Uterus (tissue), 4 donors: ENCODE measurements around the gene UGT1A4. TPM values are rescaled to one million over a fixed set of nuclear protein-coding genes. Genes with fewer than 3 reads are reported as not detected.

Experiments
- DNase-seq, 2 donors: peaks; one replicate each; pipeline ENCODE4 v3.0.0-alpha.2; 2019 to 2020
- H3K27ac ChIP-seq, 2 donors: fragments of 200-600 bp; sonication (generic); 1 replicate in 1 of 2; 2 replicates in 1 of 2; pipeline ENCODE4 v1.5.1; 2016 to 2018
- H3K27me3 ChIP-seq, 2 donors: fragments of 200-600 bp; sonication (generic); one replicate each; pipeline ENCODE4 v1.5.1; 2018 to 2019; ENCODE audit warnings: control low read depth in 1 of 2
- H3K36me3 ChIP-seq, 2 donors: fragments of 200-600 bp; sonication (generic); one replicate each; pipeline ENCODE4 v1.5.1; 2019; ENCODE audit warnings: control low read depth in 1 of 2
- H3K4me1 ChIP-seq, 2 donors: fragments of 200-600 bp; sonication (generic); one replicate each; pipeline ENCODE4 v1.5.1; 2018 to 2019; ENCODE audit warnings: control low read depth in 1 of 2
- H3K4me3 ChIP-seq, 2 donors: fragments of 200-600 bp; sonication (generic); 1 replicate in 1 of 2; 2 replicates in 1 of 2; pipeline ENCODE4 v1.5.1; 2018 to 2019; ENCODE audit warnings: mild to moderate bottlenecking in 1 of 2
- H3K9me3 ChIP-seq, 2 donors: fragments of 200-600 bp; sonication (generic); one replicate each; pipeline ENCODE4 v1.5.1; 2019; ENCODE audit warnings: control low read depth in 1 of 2
- CTCF ChIP-seq, 4 experiments: fragments of 200-600 bp in 2 of 4; fragments of 450-650 bp in 2 of 4; sonication (generic) in 2 of 4; IDR thresholded peaks; one replicate each; pipeline ENCODE4 v1.5.1; 2016 to 2019; ENCODE audit warnings: antibody characterized with exemption in 4 of 4, mild to moderate bottlenecking in 2 of 4, moderate library complexity in 1 of 4
- POLR2A ChIP-seq, 2 donors: fragments of 450-650 bp; IDR thresholded peaks; one replicate each; pipeline ENCODE4 v1.6.1; 2016; ENCODE audit warnings: antibody characterized with exemption in 2 of 2, mild to moderate bottlenecking in 1 of 2, moderate library complexity in 1 of 2
- intact Hi-C: fragments of 100-400 bp; cut with DNase I; formaldehyde crosslinking; loops from one replicate; pipeline ENCODE4 v1.15.1; 2023; ENCODE audit warnings: low total_unique reads
- total RNA-seq, 4 donors: library from RNA; depleted of rRNA in 3 of 4; stranded (reverse); fragments of >200 nt in 3 of 4; gene quantifications; one replicate each; pipeline versions ENCODE4 v1.1.0 to v1.2.4, GENCODE V29; 2014 to 2023
- donor health status: DM: yes; HTN: yes; CAD: no.

The UGT1A4 gene
- total RNA-seq, 4 donors from 2014 or later, result not detected

GRCh38 chr2:233707940-233708644, 10.4 kb upstream of the UGT1A4 start:
- Histone ChIP-seq H3K9me3 (no peaks in the 10 kb centered on the region), H3K4me3 (no peak overlapping the region), H3K27me3 (no peaks in the 10 kb centered on the region), H3K36me3 (no peaks in the 10 kb centered on the region), H3K4me1 (no peaks in the 10 kb centered on the region), H3K27ac (no peak overlapping the region)
- TF ChIP-seq CTCF (IDR thresholded peaks at IDR 0.05), result no peak
- TF ChIP-seq POLR2A (IDR thresholded peaks at IDR 0.05), result no peak
- DNase-seq, result no peak
- intact Hi-C loops, result no loop called here

- no peak for TF ChIP-seq CTCF (IDR thresholded peaks at IDR 0.05)
- no peak for TF ChIP-seq POLR2A (IDR thresholded peaks at IDR 0.05)
- no peaks in the 10 kb centered on the region for H3K36me3 ChIP-seq
- H3K4me1 ChIP-seq, result no peaks in the 10 kb centered on the region
- DNase-seq, result no peak
- no peak overlapping the region for H3K4me3 ChIP-seq
- no peak overlapping the region for H3K27ac ChIP-seq
- H3K27me3 ChIP-seq, result no peaks in the 10 kb centered on the region
- no peaks in the 10 kb centered on the region for H3K9me3 ChIP-seq
- intact Hi-C loops, result no loop called here
Measured at GRCh38 chr2:233708942-233709341, 9.6 kb upstream of the UGT1A4 start.

- DNase-seq, result peak; percentile 23 to 28
- Histone ChIP-seq H3K9me3 (no peaks in the 10 kb centered on the region), H3K27me3 (no peaks in the 10 kb centered on the region), H3K4me1 (no peaks in the 10 kb centered on the region), H3K4me3 (no peak overlapping the region), H3K36me3 (no peaks in the 10 kb centered on the region), H3K27ac (no peak overlapping the region)
- intact Hi-C loops, result no loop called here
- TF ChIP-seq CTCF (IDR thresholded peaks at IDR 0.05) (peak; percentile 28 to 35 (median 29)), POLR2A (IDR thresholded peaks at IDR 0.05) (no peak)
Measured at GRCh38 chr2:233711312-233712008, 7.1 kb upstream of the UGT1A4 start.

- Histone ChIP-seq H3K36me3 (no peaks in the 10 kb centered on the region), H3K27me3 (no peaks in the 10 kb centered on the region), H3K9me3 (no peaks in the 10 kb centered on the region), H3K4me1 (no peaks in the 10 kb centered on the region), H3K27ac (no peak within 1 kb of the TSS), H3K4me3 (no peak within 1 kb of the TSS)
- intact Hi-C loops, result no loop called here
- no peak for TF ChIP-seq POLR2A (IDR thresholded peaks at IDR 0.05)
- no peak for TF ChIP-seq CTCF (IDR thresholded peaks at IDR 0.05)
- no peak for DNase-seq
Measured at GRCh38 chr2:233712611-233713261, 5.8 kb upstream of the UGT1A4 start, which contains the start of gene UGT1A5. Gene UGT1A5 (plus strand): TSS chr2:233712907. CDS start chr2:233712992, 85 bp downstream.

GRCh38 chr2:233713262-233713615, 5.3 kb upstream of the UGT1A4 start:
- H3K36me3 ChIP-seq, result no peaks in the 10 kb centered on the region
- H3K4me1 ChIP-seq, result no peaks in the 10 kb centered on the region
- H3K9me3 ChIP-seq, result no peaks in the 10 kb centered on the region
- no peak overlapping the region for H3K27ac ChIP-seq
- DNase-seq, result no peak
- H3K27me3 ChIP-seq, result no peaks in the 10 kb centered on the region
- TF ChIP-seq CTCF (IDR thresholded peaks at IDR 0.05) (no peak), POLR2A (IDR thresholded peaks at IDR 0.05) (no peak)
- no peak overlapping the region for H3K4me3 ChIP-seq
- intact Hi-C loops, result no loop called here
